Activated T-helper 1 cell treated with anti-CD3 and anti-CD28 coated beads, Interleukin-2, amount 50 U/mL, for 16 hours (primary cell): ENCODE results near the gene RNF2.
"Not testable (repeated sequence)": the region's sequence is repeated elsewhere in the genome, so short reads cannot be mapped to it uniquely, and the experiment has no call there.

Source experiments
- DNase-seq, 2 donors: peaks; one replicate each; pipeline ENCODE4 v3.0.0-alpha.2; 2020; ENCODE audit warnings: low read depth in 1 of 2, low spot score in 1 of 2

Gene RNF2

DNA sequence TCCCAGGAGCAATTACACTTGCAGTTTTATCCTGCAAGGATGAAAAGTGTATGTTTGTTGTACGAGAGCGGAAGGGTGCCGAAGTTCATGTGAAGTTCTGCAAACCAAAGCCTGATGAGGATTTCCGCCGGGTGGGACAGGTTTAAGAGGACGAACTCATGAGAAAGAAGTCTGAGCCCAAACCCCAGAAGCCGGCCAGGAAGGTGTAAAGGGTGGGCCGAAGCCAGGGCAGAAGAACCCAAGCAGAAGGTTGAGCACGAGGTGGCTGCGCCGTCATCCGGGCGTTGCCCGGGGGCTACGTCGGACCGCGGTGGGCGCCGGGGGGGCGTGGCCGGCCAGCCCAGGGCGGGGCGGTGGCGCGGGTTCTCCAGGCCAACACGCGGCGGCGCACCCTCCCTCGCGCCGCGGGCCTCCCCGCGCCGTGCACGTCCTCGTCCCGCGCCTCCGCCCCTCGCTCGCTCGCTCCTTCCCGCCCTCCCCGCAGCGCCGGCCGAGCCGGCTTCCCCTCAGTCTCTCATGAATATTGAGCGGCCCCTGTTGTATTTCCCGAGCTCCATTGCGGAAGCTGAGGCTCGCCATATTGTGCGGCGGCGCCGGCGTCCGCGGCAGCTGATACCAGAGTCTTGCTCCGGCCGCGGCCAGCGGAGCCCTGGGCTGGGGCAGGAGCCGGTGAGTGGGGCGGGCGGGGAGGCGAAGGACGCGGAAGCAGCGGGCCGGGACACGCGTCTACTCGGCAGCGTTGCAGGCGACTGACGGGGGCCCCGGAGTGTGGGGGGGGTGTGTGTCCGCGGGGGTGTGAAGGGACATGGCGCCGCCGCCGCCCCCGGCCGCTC is at the start of gene RNF2:
Gene RNF2, plus strand, starts transcription at position 578 of the 833 bp plus-strand sequence. CDS start 41,996 bp downstream, outside the sequence.
- peak; percentile 62 to 71 for DNase-seq

- DNase-seq, result not testable (repeated sequence)
Observed at GRCh38 chr1:184999974-185000373, 45.4 kb upstream of the RNF2 start.

GRCh38 chr1:185001312-185001880 is 44.0 kb upstream of the RNF2 start:
- DNase-seq, result not testable (repeated sequence)

GRCh38 chr1:185008838-185009237 is 36.5 kb upstream of the RNF2 start:
- DNase-seq, result no peak

DNA sequence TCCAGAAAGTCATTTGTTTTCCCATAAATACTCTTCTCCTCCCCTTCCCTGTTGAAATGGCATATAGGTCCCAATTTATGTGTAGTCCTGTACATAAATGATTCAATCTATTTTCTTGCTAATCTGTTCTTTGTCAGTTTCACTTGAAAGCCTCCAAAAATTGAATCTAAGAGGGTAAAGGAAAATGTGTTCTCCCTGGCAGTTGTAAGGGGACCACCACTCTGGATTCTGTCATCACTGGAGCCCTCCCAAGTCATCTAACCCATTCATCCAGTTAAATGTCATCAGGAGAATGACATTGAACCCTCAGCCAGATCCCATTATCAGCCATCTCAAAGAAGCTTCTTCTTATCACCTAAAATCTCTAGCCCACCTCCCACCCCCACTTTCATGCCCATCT is 35.0 kb upstream of the RNF2 start:
- DNase-seq, result no peak

GRCh38 chr1:185014941-185015340 is 30.4 kb upstream of the RNF2 start:
- no peak for DNase-seq

GRCh38 chr1:185015631-185016030 is 29.7 kb upstream of the RNF2 start:
- DNase-seq, result no peak

DNA sequence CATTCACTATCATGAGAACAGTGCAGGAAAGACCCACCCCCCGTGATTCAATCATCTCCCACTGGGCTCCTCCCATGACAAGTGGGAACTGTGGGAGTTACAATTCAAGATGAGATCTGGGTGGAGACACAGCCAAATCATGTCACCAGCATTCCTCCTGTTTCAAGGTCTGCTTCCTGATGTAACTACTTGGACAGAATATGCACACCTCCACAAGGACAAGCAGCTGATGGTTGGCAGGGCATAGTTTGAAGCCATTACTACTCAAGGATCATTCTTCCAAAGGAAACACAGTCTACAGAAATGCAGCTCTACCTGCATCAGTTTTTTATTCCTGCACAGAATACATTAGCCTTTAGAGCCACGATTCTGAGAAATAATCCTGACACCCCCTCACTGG is 28.5 kb upstream of the RNF2 start:
- no peak for DNase-seq

DNA sequence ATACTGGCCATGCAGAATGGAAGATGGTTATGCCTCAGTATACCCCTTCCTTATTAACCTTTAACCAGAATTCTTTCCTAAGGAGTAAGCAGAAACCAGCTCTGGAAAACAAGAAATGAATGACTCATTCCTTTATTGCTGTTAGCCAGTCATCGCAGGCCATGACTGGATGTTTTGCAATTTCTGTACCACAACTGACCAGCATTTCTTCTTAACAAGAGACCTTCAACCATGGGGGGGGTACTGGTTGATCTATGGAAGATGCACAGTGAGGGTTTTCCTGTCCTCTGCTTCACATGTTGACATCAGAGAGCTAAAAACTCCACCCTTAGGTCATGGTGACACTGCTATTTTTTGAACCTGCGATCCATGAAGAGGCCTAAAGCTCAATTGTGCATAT is 28.0 kb upstream of the RNF2 start:
- no peak for DNase-seq

DNA sequence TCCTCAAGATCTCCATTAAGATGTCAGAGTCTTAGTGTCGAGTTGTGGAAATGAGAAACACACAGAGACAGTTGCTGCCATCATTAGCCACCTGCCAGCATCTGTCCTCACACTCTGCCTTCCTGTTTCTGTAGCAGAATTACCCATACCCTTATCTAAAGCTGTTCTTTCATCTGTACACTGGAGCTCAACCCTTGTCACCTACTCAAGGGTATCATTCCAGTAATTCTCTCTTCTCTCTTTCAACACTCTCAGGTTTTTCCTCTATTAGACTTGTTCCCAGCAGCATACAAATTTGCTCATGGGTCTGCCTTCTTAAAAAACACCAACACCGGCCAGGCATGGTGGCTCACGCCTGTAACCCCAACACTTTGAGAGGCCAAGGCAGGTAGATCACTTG is 27.4 kb upstream of the RNF2 start:
- DNase-seq, result no peak

- no peak for DNase-seq
Observed at GRCh38 chr1:185027252-185027882, 18.0 kb upstream of the RNF2 start.

GRCh38 chr1:185033686-185034085 is 11.7 kb upstream of the RNF2 start:
- DNase-seq, result no peak

- no peak for DNase-seq
Observed at GRCh38 chr1:185035258-185035657, 10.1 kb upstream of the RNF2 start.

- no peak for DNase-seq
Observed at GRCh38 chr1:185038813-185039376, 6.5 kb upstream of the RNF2 start.

DNA sequence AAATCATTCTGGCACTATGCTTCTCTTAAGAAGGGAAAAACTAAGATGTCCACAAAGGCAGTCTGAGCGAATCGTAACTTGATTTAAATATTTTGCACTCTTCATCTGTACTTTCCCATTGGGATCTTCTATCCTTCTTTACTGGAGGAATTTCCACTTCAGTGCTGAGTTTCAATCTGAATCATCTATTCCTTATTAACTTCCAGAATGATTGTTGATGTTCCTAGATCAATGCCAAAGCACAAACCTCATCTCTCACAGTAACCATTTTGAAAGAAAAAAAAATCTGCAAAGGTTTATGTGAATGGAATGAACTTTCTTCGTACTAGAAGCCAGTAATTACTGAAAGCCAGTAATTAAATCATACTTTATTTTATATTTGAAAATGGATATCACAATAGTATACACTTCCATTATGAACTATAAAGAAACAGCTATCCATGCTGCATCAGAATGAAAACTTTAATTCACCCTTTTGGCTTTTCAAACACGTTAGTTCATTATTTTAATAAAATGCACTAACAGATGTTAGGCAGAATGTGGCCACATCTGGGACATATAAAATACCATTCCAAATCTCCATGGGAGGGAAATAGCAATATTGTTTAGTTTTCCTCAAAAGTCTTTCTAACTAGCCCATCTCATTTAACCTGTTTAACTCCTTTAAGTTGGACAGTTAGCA is 5.5 kb upstream of the RNF2 start:
- no peak for DNase-seq

GRCh38 chr1:185040408-185040735 is 5.0 kb upstream of the RNF2 start:
- DNase-seq, result no peak

- no peak for DNase-seq
Observed at GRCh38 chr1:185041742-185042141, 3.6 kb upstream of the RNF2 start.

- no peak for DNase-seq
Observed at GRCh38 chr1:185042737-185043136, 2.6 kb upstream of the RNF2 start.

GRCh38 chr1:185044387-185044786 is 971 bp upstream of the RNF2 start:
- DNase-seq, result no peak

- DNase-seq, result no peak
Observed at GRCh38 chr1:185045814-185046492, 595 bp downstream of the RNF2 start.

- DNase-seq, result no peak
Observed at GRCh38 chr1:185046668-185047067, 1.3 kb downstream of the RNF2 start.
